ENCODE results near the gene MFSD12.

MFSD12 gene

GRCh38 chr19:3555653-3556422 is 1.5 kb downstream of the MFSD12 start:
- DNase-seq: peak in 1 of 14 donors; percentile 25

DNA sequence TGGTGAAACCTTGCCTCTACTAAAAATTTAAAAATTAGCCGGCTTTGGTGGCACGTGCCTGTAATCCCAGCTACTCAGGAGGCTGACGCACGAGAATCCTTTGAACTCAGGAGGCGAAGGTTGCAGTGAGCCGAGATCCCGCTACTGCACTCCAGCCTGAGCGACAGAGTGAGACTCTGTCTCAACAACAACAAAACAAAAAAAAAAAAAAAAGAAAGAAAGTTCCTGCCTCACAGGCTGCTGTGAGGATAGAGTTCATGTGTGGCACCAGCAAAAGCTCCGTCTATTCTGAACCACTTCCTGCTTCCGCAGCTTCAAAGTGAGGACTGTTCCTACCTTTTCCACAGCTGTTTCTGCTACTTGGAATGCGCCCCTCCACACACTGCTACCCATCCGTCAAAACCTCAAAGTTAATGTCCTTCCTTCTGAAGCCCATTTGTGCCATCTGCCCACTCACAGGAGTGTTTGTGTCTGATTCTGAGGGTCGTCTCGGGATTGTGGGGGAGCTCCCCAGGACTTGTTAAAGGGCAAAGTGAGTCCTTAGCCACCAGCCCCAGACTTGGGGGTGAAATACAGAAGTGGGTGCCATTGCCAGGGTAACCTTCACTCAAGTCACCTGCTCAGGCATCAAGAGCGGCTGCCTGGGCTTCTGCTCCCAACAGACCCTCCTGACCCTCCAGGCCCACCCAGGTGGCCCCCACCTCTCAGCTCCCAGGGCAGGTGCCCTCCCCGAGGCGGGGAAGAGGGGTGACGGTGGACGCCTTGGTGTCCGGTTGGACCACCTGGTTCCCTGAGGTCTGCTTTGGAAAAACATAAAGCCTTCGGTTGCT is 2.9 kb downstream of the MFSD12 start:
- DNase-seq: no peak

- no peak for DNase-seq
These were observed 5.6 kb downstream of the MFSD12 start for GRCh38 chr19:3551792-3552095.

DNA sequence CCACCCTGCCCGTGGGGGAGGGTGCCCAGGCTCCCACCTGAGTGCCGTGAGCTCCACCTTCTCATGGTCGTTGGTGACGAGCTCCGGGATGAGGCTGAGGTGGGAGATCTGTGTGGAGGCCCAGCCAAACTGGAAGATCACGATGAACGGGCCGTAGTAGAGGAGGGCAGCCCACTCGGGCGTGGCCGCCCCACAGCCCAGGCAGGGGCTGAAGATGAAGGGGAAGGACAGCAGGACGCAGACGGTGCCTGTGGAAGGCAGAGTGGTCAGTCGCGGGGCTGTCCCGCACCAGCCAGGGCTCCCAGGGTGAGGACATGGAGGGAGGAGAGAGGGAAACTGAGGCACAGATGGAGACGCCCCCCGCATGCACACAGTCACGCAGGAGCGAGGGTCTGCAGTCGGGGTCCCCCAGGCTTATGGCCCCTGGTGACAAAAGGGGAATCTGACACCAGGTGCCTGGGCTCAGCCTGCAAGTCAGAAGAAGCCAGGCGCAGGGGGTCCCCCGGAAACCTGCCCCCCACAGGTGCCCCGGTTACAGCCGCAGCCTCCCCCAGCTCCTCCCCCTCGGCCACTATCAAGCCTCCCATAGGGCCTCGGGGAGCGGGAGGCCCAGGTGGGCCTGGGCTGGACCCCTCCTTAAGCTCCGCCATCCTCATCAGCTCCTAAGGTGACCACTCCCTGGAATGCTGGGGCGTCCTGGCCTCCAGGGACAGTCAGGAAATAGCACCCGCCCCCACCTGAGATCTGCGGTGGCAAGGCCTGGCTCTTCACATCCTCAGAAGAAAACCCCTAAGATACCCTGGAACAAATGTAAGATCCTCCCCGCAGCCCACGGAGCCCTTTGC is 6.2 kb downstream of the MFSD12 start:
- DNase-seq: no peak

DNA sequence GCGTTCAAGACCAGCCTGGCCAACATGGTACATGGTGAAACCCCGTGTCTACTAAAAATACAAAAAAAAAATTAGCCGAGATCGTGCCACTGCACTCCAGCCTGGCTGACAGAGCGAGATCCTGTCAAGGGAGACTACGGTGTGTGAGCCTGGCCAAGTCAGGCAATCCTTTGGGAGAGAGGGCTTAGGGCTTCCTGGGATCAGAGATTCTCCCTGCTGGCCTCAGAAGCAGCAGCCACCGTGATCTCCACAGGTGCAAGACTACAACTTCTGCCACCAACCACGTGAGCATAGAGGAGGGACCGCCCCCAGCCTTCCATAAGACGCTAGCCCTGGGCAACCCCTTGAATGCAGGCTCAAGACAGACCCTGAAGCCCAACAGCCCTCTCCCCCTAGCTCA is 7.6 kb downstream of the MFSD12 start:
- DNase-seq: no peak

DNA sequence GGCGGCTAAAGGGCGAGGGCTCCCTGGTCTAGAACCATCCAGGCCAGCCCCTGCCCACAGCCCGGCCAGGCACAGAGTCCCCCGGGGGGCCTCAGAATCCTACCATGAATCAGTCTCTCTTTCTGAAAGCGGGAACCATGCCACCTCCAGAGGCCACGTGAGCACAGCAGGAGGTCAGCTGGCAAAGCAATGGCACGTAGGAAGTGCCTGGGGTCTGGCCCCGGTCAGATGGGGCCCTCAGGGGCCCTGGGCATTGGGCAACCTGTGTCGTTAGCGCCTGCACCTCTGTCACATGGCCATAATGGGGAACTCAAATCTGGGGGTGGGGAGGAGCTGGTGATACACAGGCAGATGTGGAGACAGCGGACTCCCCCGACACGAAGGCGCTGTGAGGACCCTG is 8.8 kb downstream of the MFSD12 start:
- DNase-seq: peak in 10 of 14 donors; percentile 11 to 67 (median 32)

- DNase-seq: no peak
These were observed 9.6 kb downstream of the MFSD12 start for GRCh38 chr19:3547767-3548282.

- DNase-seq: no peak
These were observed 10.1 kb downstream of the MFSD12 start for GRCh38 chr19:3547301-3547731.

DNA sequence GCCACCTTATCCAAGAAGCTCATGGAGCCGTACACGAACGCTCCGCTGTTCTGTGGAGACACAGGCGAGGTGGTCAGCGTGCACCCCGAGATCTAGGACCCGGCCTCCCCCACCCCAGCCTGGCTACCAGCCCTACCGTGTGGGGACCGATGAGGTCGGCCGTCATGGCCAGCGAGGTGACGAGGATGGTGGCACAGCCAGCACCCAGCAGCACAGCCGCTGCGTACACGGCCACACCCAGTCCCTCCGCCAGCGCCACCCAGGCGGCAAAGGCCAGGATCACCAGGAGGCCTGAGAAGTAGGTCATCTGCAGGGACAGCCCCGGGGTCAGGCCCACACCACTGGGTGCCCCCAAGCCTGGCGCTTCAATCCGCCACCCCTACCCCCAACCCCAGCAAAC is 11.3 kb downstream of the MFSD12 start:
- no peak for DNase-seq

DNA sequence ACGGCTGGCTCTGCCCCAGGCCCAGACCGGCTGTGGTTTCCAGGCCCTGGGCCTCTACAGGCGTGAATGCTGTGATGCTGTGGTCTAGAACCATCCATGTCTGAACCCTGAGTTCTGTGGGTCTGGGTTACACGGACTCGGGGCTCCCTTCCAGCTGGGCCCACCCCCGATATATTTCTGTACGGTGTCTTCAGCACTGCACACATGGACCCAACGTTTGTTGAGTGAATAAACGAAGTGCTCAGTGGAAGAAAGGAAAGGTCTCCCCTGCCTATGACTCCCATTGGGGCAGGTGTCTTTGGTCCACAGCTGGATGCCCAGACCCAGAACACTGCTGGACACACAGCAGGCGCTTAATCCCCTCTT is 11.7 kb downstream of the MFSD12 start:
- no peak for DNase-seq

GRCh38 chr19:3544742-3545668 is 12.4 kb downstream of the MFSD12 start:
- DNase-seq: peak in 13 of 14 donors; percentile 20 to 90 (median 67)

DNA sequence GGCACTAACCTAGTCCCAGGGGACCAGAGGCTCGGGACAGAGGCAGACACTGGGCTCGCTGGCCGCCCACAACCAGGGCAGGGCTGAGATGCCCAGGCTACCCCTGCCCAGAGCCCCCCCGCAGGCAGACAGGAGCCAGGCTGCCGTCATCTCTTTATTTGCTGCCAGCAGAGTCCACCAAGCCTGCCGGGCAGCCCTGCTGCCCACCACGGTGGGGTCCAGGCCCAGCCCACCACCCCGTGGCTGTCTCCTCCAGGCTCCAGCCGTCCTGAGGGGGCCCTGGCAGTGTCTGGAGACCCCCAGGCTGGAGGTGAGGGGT is 13.4 kb downstream of the MFSD12 start:
- peak in 2 of 14 donors; percentile 7 to 35 for DNase-seq

GRCh38 chr19:3543150-3544057 is 14.0 kb downstream of the MFSD12 start:
- DNase-seq: peak in 10 of 14 donors; percentile 21 to 73 (median 44)

GRCh38 chr19:3539756-3540118 is 17.6 kb downstream of the MFSD12 start:
- DNase-seq: no peak

- peak in 3 of 14 donors; percentile 4 to 50 (median 21) for DNase-seq
These were observed 18.2 kb downstream of the MFSD12 start, which contains the start of gene TEKTIP1 for GRCh38 chr19:3538965-3539755. Gene TEKTIP1 (plus strand): TSS chr19:3539174. CDS start chr19:3539178, 4 bp downstream.

DNA sequence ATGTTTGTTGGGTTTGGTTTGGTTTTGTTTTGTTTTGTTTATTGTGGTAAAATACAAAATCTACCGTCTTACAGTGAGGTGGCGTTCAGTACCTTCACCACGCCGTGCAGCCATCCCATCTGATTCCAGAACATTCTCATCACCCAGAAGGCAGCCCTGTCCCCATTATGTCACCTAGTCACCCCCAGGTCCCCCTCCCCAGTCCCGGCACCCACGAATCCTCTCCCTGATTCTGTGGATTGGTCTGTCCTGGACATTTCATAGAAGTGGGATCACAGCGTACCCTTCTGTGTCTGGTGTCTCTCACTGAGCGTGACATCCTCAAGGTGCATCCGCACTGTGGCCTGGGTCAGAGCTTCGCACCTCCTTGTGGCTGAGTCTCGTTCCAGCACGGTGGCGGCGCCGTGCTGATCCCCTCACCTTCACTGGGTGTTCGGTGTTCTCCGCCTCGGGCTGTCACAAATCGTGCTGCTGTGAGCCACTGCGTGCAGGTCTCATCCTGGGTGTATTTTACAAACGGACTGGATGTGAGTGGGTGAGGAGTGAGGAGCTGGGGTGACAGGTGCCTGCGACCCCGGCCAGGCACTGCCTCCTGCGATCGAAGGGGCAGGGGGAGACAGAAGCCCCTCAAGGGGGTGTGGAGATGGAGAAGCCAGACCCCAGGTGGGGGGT is 19.0 kb downstream of the MFSD12 start:
- DNase-seq: no peak

GRCh38 chr19:3537438-3538240 is 19.7 kb downstream of the MFSD12 start:
- peak in 3 of 14 donors; percentile 16 to 34 (median 17) for DNase-seq

GRCh38 chr19:3537101-3537437 is 20.3 kb downstream of the MFSD12 start:
- no peak for DNase-seq
